K562 (cell line): ENCODE measurements around the gene CNKSR1. TPM values are rescaled to one million over a fixed set of nuclear protein-coding genes. Genes with fewer than 3 reads are reported as not detected.
A peak's percentile ranks its signal among the peaks of the same experiment; 100 is the strongest.

Source experiments
- CHD4 ChIP-seq: fragments of 200-600 bp; sonication (generic); IDR thresholded peaks from 3 replicates; pipeline ENCODE4 v1.6.1; 2012; ENCODE audit warnings: low read depth, mild to moderate bottlenecking, mixed read lengths, low read length, inconsistent platforms; ENCODE audit not compliant: insufficient read depth, insufficient replicate concordance, poor library complexity, severe bottlenecking
- CLOCK ChIP-seq: fragments of 250-450 bp; sonication (Bioruptor Pico); IDR thresholded peaks from 2 replicates; pipeline ENCODE4 v1.4.0; 2020; ENCODE audit warnings: mild to moderate bottlenecking, moderate library complexity, borderline replicate concordance
- CREB1 ChIP-seq, 2 experiments: sonication (generic) in 1 of 2; formaldehyde crosslinking in 1 of 2; IDR thresholded peaks; 2 replicates each; pipeline versions ENCODE4 v1.6.1 to v1.8.0; 2012 to 2022; ENCODE audit warnings: inconsistent platforms in 1 of 2, mild to moderate bottlenecking in 1 of 2, missing genetic modification reagents in 1 of 2, moderate library complexity in 1 of 2
- CTCF ChIP-seq, 3 experiments: IDR thresholded peaks in 2 of 3; conservative IDR thresholded peaks in 1 of 3; 2 replicates each; pipeline ENCODE4 v1.5.1; 2011 to 2012; ENCODE audit warnings: low read length in 3 of 3, mild to moderate bottlenecking in 3 of 3, control low read depth in 2 of 3, improper control_type of control experiment in 1 of 3, inconsistent platforms in 1 of 3, low read depth in 1 of 3, mixed read lengths in 1 of 3, moderate library complexity in 1 of 3; ENCODE audit not compliant: insufficient read depth in 2 of 3
- CXXC5 ChIP-seq: fragments of 250-450 bp; sonication (Bioruptor Pico); IDR thresholded peaks from 2 replicates; pipeline ENCODE4 v1.8.0; 2022; ENCODE audit warnings: inconsistent platforms, mild to moderate bottlenecking, moderate library complexity
- DMBX1 ChIP-seq: fragments of 250-450 bp; sonication (Bioruptor Pico); IDR thresholded peaks from 2 replicates; pipeline ENCODE4 v1.8.0; 2022; ENCODE audit warnings: inconsistent platforms, mild to moderate bottlenecking, moderate library complexity, borderline replicate concordance
- MBD2 ChIP-seq: sonication (generic); IDR thresholded peaks from 2 replicates; pipeline ENCODE4 v1.6.1; 2016; ENCODE audit warnings: low read depth, borderline replicate concordance
- MECOM ChIP-seq: fragments of 250-450 bp; sonication (Bioruptor Pico); IDR thresholded peaks from 2 replicates; pipeline ENCODE4 v1.8.0; 2022; ENCODE audit warnings: inconsistent platforms
- NONO ChIP-seq, 2 experiments: fragments of 200-400 bp in 1 of 2; fragments of 450-650 bp in 1 of 2; formaldehyde crosslinking in 1 of 2; IDR thresholded peaks; 2 replicates each; pipeline ENCODE4 v1.6.1; 2017; ENCODE audit warnings: low read depth in 2 of 2, mild to moderate bottlenecking in 2 of 2, moderate library complexity in 2 of 2, low read length in 1 of 2
- RBFOX2 ChIP-seq: fragments of 200-400 bp; formaldehyde crosslinking; IDR thresholded peaks from 2 replicates; pipeline ENCODE4 v1.6.1; 2017; ENCODE audit warnings: low read depth, mild to moderate bottlenecking, low read length, moderate library complexity
- SIN3B ChIP-seq: fragments of 450-650 bp; IDR thresholded peaks from 2 replicates; pipeline ENCODE4 v1.6.1; 2017; ENCODE audit warnings: low read depth, mild to moderate bottlenecking, moderate library complexity
- SLC30A9 ChIP-seq: fragments of 250-450 bp; sonication (Bioruptor Pico); IDR thresholded peaks from 2 replicates; pipeline ENCODE4 v1.8.0; 2022; ENCODE audit warnings: mild to moderate bottlenecking, moderate library complexity
- polyA plus RNA-seq, 8 experiments: library from polyadenylated mRNA; depleted of rRNA in 4 of 8; stranded (reverse) in 5 of 8; unstranded in 3 of 8; fragments of >200 nt; fragmentation: Nextera tagmentation in 2 of 8; fragmentation: Illumina TruSeq in 1 of 8; extraction: Ambion mirVana in 2 of 8; extraction: Trizol in 1 of 8; gene quantifications; 2 replicates each; pipeline versions ENCODE4 v1.2.1 to v1.2.3, GENCODE V29; 2011 to 2014; ENCODE audit warnings: inconsistent platforms in 1 of 8, missing spikeins in 1 of 8
- total RNA-seq, 7 experiments: library from RNA; depleted of rRNA in 6 of 7; stranded (reverse); fragments of >200 nt in 6 of 7; fragmentation: Illumina TruSeq in 2 of 7; extraction: Trizol in 2 of 7; gene quantifications; 2 replicates each; pipeline versions ENCODE4 v1.2.1 to v1.2.3, GENCODE V29; 2011 to 2021; ENCODE audit warnings: low replicate concordance in 1 of 7
- TF ChIP-seq, protein P1 (sequence below): fragments of 450-650 bp; formaldehyde crosslinking; IDR thresholded peaks from 2 replicates; pipeline ENCODE4 v1.4.0; 2020; ENCODE audit warnings: mild to moderate bottlenecking, mixed read lengths
- TF ChIP-seq, protein P2 (sequence below): fragments of 450-650 bp; formaldehyde crosslinking; IDR thresholded peaks from 2 replicates; pipeline ENCODE4 v1.4.0; 2020; ENCODE audit warnings: mild to moderate bottlenecking, moderate library complexity

The CNKSR1 gene
- total and polyA plus RNA-seq, 9 of the 15 experiments (the other 6 are each of a cell fraction or from before 2014, with no cell fraction given) = 0.03 to 2.8 (median 1.1) TPM

GRCh38 chr1:26164036-26164860, 13.0 kb upstream of the CNKSR1 start (continued):
- TF ChIP-seq, protein P1, sequence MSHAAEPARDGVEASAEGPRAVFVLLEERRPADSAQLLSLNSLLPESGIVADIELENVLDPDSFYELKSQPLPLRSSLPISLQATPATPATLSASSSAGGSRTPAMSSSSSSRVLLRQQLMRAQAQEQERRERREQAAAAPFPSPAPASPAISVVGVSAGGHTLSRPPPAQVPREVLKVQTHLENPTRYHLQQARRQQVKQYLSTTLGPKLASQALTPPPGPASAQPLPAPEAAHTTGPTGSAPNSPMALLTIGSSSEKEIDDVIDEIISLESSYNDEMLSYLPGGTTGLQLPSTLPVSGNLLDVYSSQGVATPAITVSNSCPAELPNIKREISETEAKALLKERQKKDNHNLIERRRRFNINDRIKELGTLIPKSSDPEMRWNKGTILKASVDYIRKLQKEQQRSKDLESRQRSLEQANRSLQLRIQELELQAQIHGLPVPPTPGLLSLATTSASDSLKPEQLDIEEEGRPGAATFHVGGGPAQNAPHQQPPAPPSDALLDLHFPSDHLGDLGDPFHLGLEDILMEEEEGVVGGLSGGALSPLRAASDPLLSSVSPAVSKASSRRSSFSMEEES (CRISPR knock-in tag) = 0 out of 2 replicates have a peak, but pooled peaks have one; percentile 2
- TF ChIP-seq DMBX1 (peak; percentile 66), CREB1 (IDR thresholded peaks at IDR 0.05) (0 out of 2 replicates have a peak, but pooled peaks have one; percentile 12), CREB1 (CRISPR knock-in tag; IDR thresholded peaks at IDR 0.05) (peak; percentile 19; the same call in 1 of the 2 replicates), NONO (IDR thresholded peaks at IDR 0.05; ENCODE audit: low read depth in 2 of 2, low read length in 1 of 2) (peak in 1 of 2 experiments; percentile 92; a peak in 2 of 4 replicates), SIN3B (peak; percentile 49; the same call in 1 of the 2 replicates), MECOM (CRISPR knock-in tag) (no peak), CXXC5 (CRISPR knock-in tag) (peak; percentile 95), RBFOX2 (peak; percentile 65), CLOCK (CRISPR knock-in tag) (no peak), CHD4 (peak; percentile 53), MBD2 (no peak), SLC30A9 (0 out of 2 replicates have a peak, but pooled peaks have one; percentile 29), CTCF (IDR thresholded peaks at IDR 0.05 in 2 of 3, conservative IDR thresholded peaks at IDR 0.05 in 1 of 3; ENCODE audit: insufficient read depth in 2 of 3, low read depth in 1 of 3, low read length in 3 of 3) (peak; percentile 54 to 92 (median 71))
- TF ChIP-seq, protein P2, sequence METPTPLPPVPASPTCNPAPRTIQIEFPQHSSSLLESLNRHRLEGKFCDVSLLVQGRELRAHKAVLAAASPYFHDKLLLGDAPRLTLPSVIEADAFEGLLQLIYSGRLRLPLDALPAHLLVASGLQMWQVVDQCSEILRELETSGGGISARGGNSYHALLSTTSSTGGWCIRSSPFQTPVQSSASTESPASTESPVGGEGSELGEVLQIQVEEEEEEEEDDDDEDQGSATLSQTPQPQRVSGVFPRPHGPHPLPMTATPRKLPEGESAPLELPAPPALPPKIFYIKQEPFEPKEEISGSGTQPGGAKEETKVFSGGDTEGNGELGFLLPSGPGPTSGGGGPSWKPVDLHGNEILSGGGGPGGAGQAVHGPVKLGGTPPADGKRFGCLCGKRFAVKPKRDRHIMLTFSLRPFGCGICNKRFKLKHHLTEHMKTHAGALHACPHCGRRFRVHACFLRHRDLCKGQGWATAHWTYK = peak; percentile 78; the same call in 1 of the 2 replicates
